Prostate gland (tissue), 2 donors: ENCODE measurements around the gene CTSW.

ENCODE experiments used
- CTCF ChIP-seq, 4 experiments: fragments of 200-600 bp in 2 of 4; fragments of 450-650 bp in 2 of 4; sonication (generic) in 2 of 4; IDR thresholded peaks; 1 replicate in 3 of 4; 2 replicates in 1 of 4; pipeline ENCODE4 v1.5.1; 2016 to 2019; ENCODE audit warnings: antibody characterized with exemption in 4 of 4, mild to moderate bottlenecking in 2 of 4, moderate library complexity in 2 of 4
- POLR2A ChIP-seq: fragments of 450-650 bp; IDR thresholded peaks from one replicate; pipeline ENCODE4 v1.6.1; 2016; ENCODE audit warnings: antibody characterized with exemption, mild to moderate bottlenecking

DNA sequence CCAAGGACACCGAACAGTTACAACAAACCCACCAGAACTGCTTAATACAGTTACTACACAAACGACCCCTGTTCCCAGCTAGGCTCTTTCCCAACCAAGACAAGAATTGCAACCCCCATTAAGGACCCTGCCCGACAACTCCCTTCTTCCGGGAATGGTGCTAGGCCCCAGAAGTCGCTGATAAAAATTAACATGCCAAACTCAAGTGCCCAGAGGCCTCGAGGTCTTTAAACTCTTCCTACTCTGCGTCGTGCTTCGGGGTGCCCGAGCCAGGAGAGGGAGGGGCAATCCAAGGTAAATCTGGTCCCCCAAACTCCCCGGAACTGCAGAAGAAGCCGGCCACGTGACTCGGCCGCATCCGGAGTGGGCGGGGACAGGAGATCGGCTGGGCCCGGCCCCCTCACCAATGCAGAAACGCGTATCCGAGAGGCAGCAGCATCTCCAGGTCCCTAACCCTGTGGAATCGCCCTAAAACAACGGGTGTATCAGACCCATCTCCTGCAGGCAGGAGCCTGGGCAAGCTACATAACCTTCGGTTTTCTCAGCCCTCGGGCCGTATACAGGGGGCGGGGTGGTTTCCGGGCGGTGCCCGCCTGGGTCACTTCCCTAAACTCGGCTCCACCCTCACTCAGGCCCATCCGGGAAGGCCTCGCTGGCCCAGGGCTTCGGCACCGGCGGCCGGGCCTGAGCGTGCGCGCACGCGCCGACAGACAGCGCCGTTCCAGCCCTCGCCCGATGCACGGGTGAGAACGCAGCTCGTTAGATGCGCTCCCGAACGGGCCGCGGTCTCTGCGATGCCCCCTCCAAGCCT is 22.7 kb upstream of the CTSW start:
- TF ChIP-seq CTCF (IDR thresholded peaks at IDR 0.05) (peak in 1 of 4 experiments; percentile 22), POLR2A (peak; percentile 75)
